Measurements from ENCODE around the gene MSH5. TPM values are rescaled to one million over a fixed set of nuclear protein-coding genes. Genes with fewer than 3 reads are reported as not detected.

MSH5 gene
- total and polyA plus RNA-seq, 4 experiments from 2014 or later, result 0.95 to 12.1 (median 7.3) TPM

DNA sequence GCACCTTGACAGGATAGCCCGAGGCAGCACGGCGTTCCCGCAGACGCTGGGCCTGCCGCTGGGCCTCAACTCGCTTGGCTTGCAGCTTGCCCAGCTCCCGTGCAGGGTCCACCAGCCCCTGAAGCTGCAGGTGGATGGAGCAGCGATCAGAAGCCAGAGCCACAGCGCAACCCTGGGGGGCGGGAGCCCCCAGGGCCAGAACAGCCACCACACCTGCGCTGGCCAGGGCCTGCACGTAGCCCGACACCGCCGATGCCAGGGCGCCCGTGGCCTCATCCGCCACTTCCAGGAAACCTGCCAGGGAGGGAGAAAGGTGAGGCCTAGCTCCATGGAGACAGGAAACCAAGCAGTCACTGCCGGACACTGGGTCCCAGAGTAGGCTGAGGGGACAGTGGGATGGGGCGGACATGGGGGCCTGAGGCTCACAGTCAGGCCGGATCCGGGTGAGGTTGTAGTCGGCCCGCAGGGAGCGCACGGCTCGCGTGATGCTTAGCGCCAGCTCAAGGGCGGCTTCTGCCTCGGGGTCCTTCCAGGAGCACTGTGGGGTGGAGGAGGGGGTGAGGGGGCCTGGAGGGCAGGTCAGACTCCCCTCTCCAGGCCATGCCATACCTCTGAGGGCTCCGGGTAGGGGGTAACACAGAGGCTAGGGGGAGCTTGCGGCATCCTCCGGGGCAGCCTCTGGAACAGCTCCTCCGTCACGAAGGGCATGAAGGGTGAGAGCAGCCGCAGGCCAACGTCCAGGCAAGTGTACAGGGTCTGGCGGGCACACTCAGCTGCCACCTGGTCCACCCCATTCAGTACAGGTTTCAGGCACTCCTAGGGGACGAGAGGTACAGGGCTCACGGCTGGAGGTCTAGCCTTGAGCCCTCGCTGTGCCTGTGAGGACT lies 39.4 kb downstream of the MSH5 start:
- no peaks in the 10 kb centered on the region for H3K9me3 ChIP-seq (ENCODE audit: control insufficient read depth in 1 of 2, low read length in 2 of 2)
- Mint-ChIP-seq H3K36me3 (peaks cover 9 to 37% of the 10 kb centered on the region in 2 donors), H3K9me3 (no peaks in the 10 kb centered on the region), H3K4me1 (peaks cover 9 to 30% (median 22%) of the 10 kb centered on the region in 4 donors), H3K27me3 (no peaks in the 10 kb centered on the region), H3K27ac (no peak overlapping the region), H3K4me3 (no peak overlapping the region)
- intact Hi-C loops (cut with micrococcal nuclease), result no loop called here
- peaks cover 35% of the 10 kb centered on the region for H3K36me3 ChIP-seq (ENCODE audit: insufficient read depth, low read length)
- no peak for DNase-seq
- POLR2A ChIA-PET (ENCODE audit: partially characterized antibody), result interaction anchor here (0.5 to 1.5 kb wide), 3 partner anchors 8 to 40 kb away, joined by 3 read pairs; partner anchors contain the start of gene LSM2
- H3K4me1 ChIP-seq (ENCODE audit: insufficient read depth, low read length), result peaks cover 30% of the 10 kb centered on the region
- CTCF ChIA-PET (ENCODE audit: partially characterized antibody), result interaction anchor here (3.8 to 12.8 kb wide), 2 partner anchors 9 to 45 kb away, joined by 15 to 173 read pairs; partner anchors contain the start of genes CLIC1, DDAH2 and MSH5
- no peak overlapping the region for H3K4me3 ChIP-seq (ENCODE audit: low read length in 2 of 2)
- H3K27me3 ChIP-seq (ENCODE audit: insufficient read depth, low read length), result no peaks in the 10 kb centered on the region
- H3K27ac ChIP-seq (ENCODE audit: low read depth, low read length), result no peak overlapping the region

DNA sequence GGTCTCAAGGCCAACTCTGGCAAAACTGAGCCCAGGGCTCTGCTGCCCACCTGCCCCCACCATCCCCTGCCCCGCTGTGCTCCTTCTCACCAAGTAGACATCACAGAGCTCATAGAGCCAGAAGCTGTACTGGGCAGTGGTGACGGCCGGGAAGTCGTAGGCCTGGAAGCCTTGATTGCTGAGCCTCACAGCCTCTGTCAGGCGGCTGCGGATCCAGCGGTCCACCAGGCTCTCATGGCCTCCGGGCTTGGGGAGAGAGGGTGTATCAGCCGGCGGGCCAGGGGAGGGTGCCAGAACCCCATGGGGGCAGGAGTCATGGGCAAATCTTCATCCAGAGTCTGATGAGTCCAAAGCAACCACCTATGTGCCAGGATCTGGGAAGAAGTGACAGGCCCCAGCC lies 40.1 kb downstream of the MSH5 start:
- peaks cover 9 to 30% (median 22%) of the 10 kb centered on the region in 4 donors for H3K4me1 Mint-ChIP-seq
- Histone ChIP-seq H3K36me3 (ENCODE audit: insufficient read depth, low read length) (peaks cover 42% of the 10 kb centered on the region), H3K4me3 (ENCODE audit: low read length in 2 of 2) (no peak overlapping the region), H3K27me3 (ENCODE audit: insufficient read depth, low read length) (no peaks in the 10 kb centered on the region), H3K27ac (ENCODE audit: low read depth, low read length) (no peak overlapping the region), H3K9me3 (ENCODE audit: control insufficient read depth in 1 of 2, low read length in 2 of 2) (no peaks in the 10 kb centered on the region), H3K4me1 (ENCODE audit: insufficient read depth, low read length) (peaks cover 30% of the 10 kb centered on the region)
- H3K9me3 Mint-ChIP-seq, result no peaks in the 10 kb centered on the region
- CTCF ChIA-PET (ENCODE audit: partially characterized antibody), result interaction anchor here (0.9 to 3.8 kb wide), 2 partner anchors 10 kb away, joined by 4 to 15 read pairs; no protein-coding TSS in a partner anchor
- H3K4me3 Mint-ChIP-seq, result no peak overlapping the region
- H3K36me3 Mint-ChIP-seq, result peaks cover 16 to 43% of the 10 kb centered on the region in 2 donors
- intact Hi-C loops (cut with micrococcal nuclease), result no loop called here
- H3K27ac Mint-ChIP-seq, result no peak overlapping the region
- no peaks in the 10 kb centered on the region for H3K27me3 Mint-ChIP-seq
- POLR2A ChIA-PET (ENCODE audit: partially characterized antibody), result interaction anchor here (1.0 to 1.5 kb wide), 2 partner anchors 27 to 41 kb away, joined by 3 read pairs; partner anchors contain the start of gene LSM2
- no peak for DNase-seq

DNA sequence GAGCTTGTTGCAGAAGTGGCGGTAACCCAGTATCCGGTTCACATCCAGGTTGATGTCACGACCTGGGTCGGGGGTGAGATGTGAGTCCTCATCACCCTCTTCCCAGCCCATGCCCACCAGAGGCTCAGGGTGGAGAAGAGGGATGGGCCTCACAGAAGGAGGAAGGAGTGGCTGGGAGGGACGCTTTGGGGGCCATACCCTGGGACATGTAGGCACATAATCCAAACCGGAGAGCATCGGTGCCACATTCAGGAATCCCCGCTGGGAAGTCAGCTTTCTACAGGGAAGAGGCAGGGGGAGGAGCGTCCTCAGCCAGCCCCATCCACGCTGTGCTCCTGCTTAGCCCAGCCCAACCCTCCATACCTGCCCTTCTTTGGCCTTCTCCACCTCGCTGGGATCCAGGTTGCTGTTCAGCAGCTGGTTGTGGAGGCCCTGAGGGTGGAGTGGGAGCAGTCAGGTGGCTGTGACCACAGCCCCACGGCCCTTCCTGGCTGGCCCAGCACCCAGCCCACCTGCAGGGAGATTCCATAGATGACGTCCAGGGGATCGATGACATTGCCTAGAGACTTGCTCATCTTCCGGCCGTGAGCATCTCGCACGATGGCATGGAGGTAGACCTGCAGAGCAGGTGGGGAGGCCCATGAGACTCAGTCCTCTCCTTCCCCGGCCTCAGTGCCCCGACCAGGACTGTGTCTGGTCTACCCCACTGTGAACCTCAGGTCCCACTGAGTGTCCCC lies 40.9 kb downstream of the MSH5 start:
- DNase-seq, result no peak
- no peaks in the 10 kb centered on the region for H3K27me3 ChIP-seq (ENCODE audit: insufficient read depth, low read length)
- Mint-ChIP-seq H3K36me3 (peaks cover 16 to 43% of the 10 kb centered on the region in 2 donors), H3K4me1 (peaks cover 7 to 23% (median 16%) of the 10 kb centered on the region in 4 donors), H3K27ac (peak overlapping the region in 1 of 7 donors; percentile 61), H3K27me3 (no peaks in the 10 kb centered on the region), H3K9me3 (no peaks in the 10 kb centered on the region), H3K4me3 (no peak overlapping the region)
- H3K36me3 ChIP-seq (ENCODE audit: insufficient read depth, low read length), result peaks cover 47% of the 10 kb centered on the region
- H3K4me1 ChIP-seq (ENCODE audit: insufficient read depth, low read length), result peaks cover 22% of the 10 kb centered on the region
- POLR2A ChIA-PET (ENCODE audit: partially characterized antibody), result interaction anchor here (1.5 kb wide), 1 partner anchor 26 kb away, joined by 3 read pairs; the partner anchor contains the start of gene LSM2
- CTCF ChIA-PET (ENCODE audit: partially characterized antibody), result interaction anchor here (0.9 to 3.8 kb wide), 2 partner anchors 9 to 11 kb away, joined by 4 to 15 read pairs; no protein-coding TSS in a partner anchor
- H3K27ac ChIP-seq (ENCODE audit: low read depth, low read length), result no peak overlapping the region
- intact Hi-C loops (cut with micrococcal nuclease), result no loop called here
- no peak overlapping the region for H3K4me3 ChIP-seq (ENCODE audit: low read length in 2 of 2)
- no peaks in the 10 kb centered on the region for H3K9me3 ChIP-seq (ENCODE audit: control insufficient read depth in 1 of 2, low read length in 2 of 2)

DNA sequence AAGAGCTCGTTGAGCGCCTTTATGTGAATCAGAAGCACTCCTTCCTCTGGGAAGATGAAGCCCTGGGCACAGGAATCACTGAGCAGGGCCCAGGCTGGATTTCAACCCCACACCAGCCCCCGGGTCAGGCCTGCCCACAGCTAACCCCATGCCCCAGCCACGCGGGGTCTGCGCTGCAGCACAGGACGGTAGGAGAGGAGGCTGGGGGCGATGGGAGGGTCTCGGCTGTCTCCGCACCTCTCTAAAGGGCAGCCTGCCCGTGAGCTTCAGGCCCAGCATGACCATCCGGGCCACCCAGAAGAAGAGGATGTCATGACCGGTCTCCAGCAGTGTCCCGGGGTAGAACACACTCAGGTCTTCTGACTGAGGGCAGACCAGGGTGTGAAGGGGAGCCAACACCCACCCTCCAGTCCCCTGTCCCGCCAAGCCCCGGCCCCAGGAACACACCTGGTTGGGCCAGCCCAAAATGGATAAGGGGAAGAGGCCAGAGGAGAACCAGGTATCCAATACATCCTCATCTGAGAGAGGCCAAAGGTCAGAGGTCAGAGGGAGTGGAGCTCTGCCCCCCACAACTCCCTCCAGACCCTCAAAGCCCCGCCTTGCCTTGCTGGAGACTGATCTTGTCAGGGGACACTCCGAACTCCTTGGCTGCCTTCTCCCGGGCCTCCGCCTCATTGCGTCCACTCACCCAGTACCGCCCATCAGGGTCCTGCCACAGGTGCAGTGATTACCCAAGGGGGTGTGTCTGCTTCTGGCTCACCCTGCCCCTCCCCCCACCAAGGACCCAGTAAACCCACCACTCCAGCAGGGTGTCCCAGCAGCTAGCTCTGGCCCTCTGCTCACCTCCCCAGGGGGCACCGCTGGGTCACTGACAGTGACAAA lies 41.7 kb downstream of the MSH5 start:
- no peak for DNase-seq
- no peaks in the 10 kb centered on the region for H3K27me3 Mint-ChIP-seq
- Histone ChIP-seq H3K27ac (ENCODE audit: low read depth, low read length) (no peak overlapping the region), H3K4me3 (ENCODE audit: low read length in 2 of 2) (no peak overlapping the region), H3K9me3 (ENCODE audit: control insufficient read depth in 1 of 2, low read length in 2 of 2) (no peaks in the 10 kb centered on the region), H3K27me3 (ENCODE audit: insufficient read depth, low read length) (no peaks in the 10 kb centered on the region), H3K36me3 (ENCODE audit: insufficient read depth, low read length) (peaks cover 47% of the 10 kb centered on the region), H3K4me1 (ENCODE audit: insufficient read depth, low read length) (peaks cover 14% of the 10 kb centered on the region)
- H3K36me3 Mint-ChIP-seq, result peaks cover 16 to 43% of the 10 kb centered on the region in 2 donors
- ChIA-PET POLR2A (ENCODE audit: partially characterized antibody) (no interaction called here), CTCF (ENCODE audit: partially characterized antibody) (interaction anchor here (3.8 kb wide), 1 partner anchor 12 kb away, joined by 15 read pairs; no protein-coding TSS in a partner anchor)
- peak overlapping the region in 1 of 7 donors; percentile 30 for H3K27ac Mint-ChIP-seq
- H3K4me3 Mint-ChIP-seq, result peak overlapping the region in 1 of 8 donors; percentile 36
- H3K4me1 Mint-ChIP-seq, result peaks cover 6 to 15% (median 12%) of the 10 kb centered on the region in 4 donors
- intact Hi-C loops (cut with micrococcal nuclease), result no loop called here
- no peaks in the 10 kb centered on the region for H3K9me3 Mint-ChIP-seq

DNA sequence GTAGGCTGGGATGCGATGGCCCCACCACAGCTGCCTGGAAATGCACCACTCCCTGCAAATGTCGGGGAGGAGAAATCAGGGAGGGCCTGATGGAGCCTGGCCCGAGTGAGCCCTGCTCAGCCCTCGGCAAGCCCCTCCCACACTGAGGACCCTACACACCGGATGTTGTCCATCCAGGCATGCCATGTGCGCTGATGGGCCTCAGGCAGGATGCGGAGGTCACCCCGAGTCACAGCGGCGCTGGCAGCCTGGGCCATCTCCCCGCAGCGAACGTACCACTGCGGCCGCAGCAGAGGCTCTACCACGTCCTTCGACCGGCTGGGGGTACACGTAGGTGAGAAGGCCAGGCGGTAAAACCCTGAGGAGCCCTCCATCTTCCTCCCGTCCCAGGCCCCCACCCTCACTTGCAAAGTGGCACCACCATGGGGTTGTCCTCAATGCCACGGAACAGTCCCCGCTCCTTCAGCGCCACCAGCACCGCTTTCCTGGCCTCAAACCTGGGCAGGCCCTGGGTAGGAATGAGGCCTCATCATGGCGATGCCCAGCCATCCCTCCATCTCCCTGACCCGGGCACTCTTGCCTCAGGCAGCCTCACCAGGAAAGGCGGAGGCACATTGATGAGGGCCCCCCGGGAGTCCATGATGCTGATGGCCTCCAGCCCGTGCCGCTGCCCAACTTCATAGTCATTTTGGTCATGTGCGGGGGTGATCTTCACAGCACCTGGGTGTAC lies 42.5 kb downstream of the MSH5 start:
- Mint-ChIP-seq H3K36me3 (peaks cover 16 to 40% of the 10 kb centered on the region in 2 donors), H3K4me1 (peaks cover 1 to 8% (median 5%) of the 10 kb centered on the region in 4 donors), H3K4me3 (no peak overlapping the region), H3K9me3 (no peaks in the 10 kb centered on the region), H3K27ac (no peak overlapping the region), H3K27me3 (no peaks in the 10 kb centered on the region)
- ChIA-PET CTCF (ENCODE audit: partially characterized antibody) (no interaction called here), POLR2A (ENCODE audit: partially characterized antibody) (no interaction called here)
- H3K9me3 ChIP-seq (ENCODE audit: control insufficient read depth in 1 of 2, low read length in 2 of 2), result no peaks in the 10 kb centered on the region
- no peak overlapping the region for H3K4me3 ChIP-seq (ENCODE audit: low read length in 2 of 2)
- peaks cover 47% of the 10 kb centered on the region for H3K36me3 ChIP-seq (ENCODE audit: insufficient read depth, low read length)
- H3K4me1 ChIP-seq (ENCODE audit: insufficient read depth, low read length), result peaks cover 6% of the 10 kb centered on the region
- intact Hi-C loops (cut with micrococcal nuclease), result no loop called here
- no peak overlapping the region for H3K27ac ChIP-seq (ENCODE audit: low read depth, low read length)
- no peaks in the 10 kb centered on the region for H3K27me3 ChIP-seq (ENCODE audit: insufficient read depth, low read length)
- no peak for DNase-seq
